Left renal pelvis (tissue), 4 donors: Measurements from ENCODE around the gene OPN4. TPM values are rescaled to one million over a fixed set of nuclear protein-coding genes. Genes with fewer than 3 reads are reported as not detected.

Experiments used
- DNase-seq, 4 donors: peaks; one replicate each; pipeline ENCODE4 v3.0.0-alpha.2; 2013; ENCODE audit warnings: low read depth in 4 of 4, low spot score in 3 of 4
- polyA plus RNA-seq, 4 donors: library from polyadenylated mRNA; unstranded; fragments of 120-200 nt; gene quantifications; one replicate each; pipeline ENCODE4 v1.2.1, GENCODE V29; 2013; ENCODE audit not compliant: insufficient read length in 4 of 4

Gene OPN4
- polyA plus RNA-seq, 4 donors = not detected

GRCh38 chr10:86693721-86694369 lies 39.5 kb downstream of the OPN4 start:
- peak in 2 of 4 donors; percentile 52 to 65 for DNase-seq

GRCh38 chr10:86698207-86698940 lies 44.0 kb downstream of the OPN4 start:
- DNase-seq = no peak

- DNase-seq = no peak
These were observed 44.8 kb downstream of the OPN4 start for GRCh38 chr10:86699125-86699524.

- DNase-seq = no peak
These were observed 45.2 kb downstream of the OPN4 start for GRCh38 chr10:86699541-86699940.

GRCh38 chr10:86699991-86700840 lies 45.9 kb downstream of the OPN4 start:
- DNase-seq = no peak

GRCh38 chr10:86700851-86701617 lies 46.7 kb downstream of the OPN4 start:
- DNase-seq = no peak

- no peak for DNase-seq
These were observed 48.8 kb downstream of the OPN4 start for GRCh38 chr10:86703176-86703575.

- no peak for DNase-seq
These were observed 50.8 kb downstream of the OPN4 start for GRCh38 chr10:86705139-86705538.

GRCh38 chr10:86705905-86706304 lies 51.6 kb downstream of the OPN4 start:
- no peak for DNase-seq

GRCh38 chr10:86706401-86706841 lies 52.1 kb downstream of the OPN4 start:
- DNase-seq = no peak

GRCh38 chr10:86706977-86707376 lies 52.6 kb downstream of the OPN4 start:
- no peak for DNase-seq

- no peak for DNase-seq
These were observed 53.2 kb downstream of the OPN4 start for GRCh38 chr10:86707505-86707904.

- no peak for DNase-seq
These were observed 53.9 kb downstream of the OPN4 start for GRCh38 chr10:86708068-86708782.

GRCh38 chr10:86708783-86709380 lies 54.5 kb downstream of the OPN4 start:
- DNase-seq = no peak

- DNase-seq = no peak
These were observed 55.2 kb downstream of the OPN4 start for GRCh38 chr10:86709396-86710185.

- DNase-seq = peak; percentile 76 to 85 (median 78)
These were observed 56.7 kb downstream of the OPN4 start for GRCh38 chr10:86710987-86711512.

GRCh38 chr10:86711513-86712316 lies 57.4 kb downstream of the OPN4 start:
- peak in 2 of 4 donors; percentile 54 to 55 for DNase-seq

- DNase-seq = no peak
These were observed 58.0 kb downstream of the OPN4 start for GRCh38 chr10:86712317-86712707.
